NCI-H526 treated with DMSO at 0.1 percent for 48 hours (cell line): ENCODE measurements around the gene LDB2.

ENCODE experiments used
- DNase-seq: peaks from one replicate; lab custom pipeline; 2025; lab: John Stamatoyannopoulos, UW

The LDB2 gene

GRCh38 chr4:16685536-16685935 is 212.9 kb downstream of the LDB2 start:
- no peak for DNase-seq

GRCh38 chr4:16684935-16685334 is 213.5 kb downstream of the LDB2 start:
- DNase-seq: no peak

GRCh38 chr4:16684097-16684496 is 214.3 kb downstream of the LDB2 start:
- DNase-seq: no peak

GRCh38 chr4:16682975-16683374 is 215.5 kb downstream of the LDB2 start:
- no peak for DNase-seq

GRCh38 chr4:16677001-16677944 is 221.2 kb downstream of the LDB2 start:
- DNase-seq: no peak

GRCh38 chr4:16676230-16676770 is 222.1 kb downstream of the LDB2 start:
- DNase-seq: no peak

- no peak for DNase-seq
Measured at GRCh38 chr4:16674082-16674481, 224.4 kb downstream of the LDB2 start.

GRCh38 chr4:16672421-16672820 is 226.0 kb downstream of the LDB2 start:
- DNase-seq: no peak

GRCh38 chr4:16671741-16672140 is 226.7 kb downstream of the LDB2 start:
- DNase-seq: no peak

- no peak for DNase-seq
Measured at GRCh38 chr4:16670727-16671126, 227.7 kb downstream of the LDB2 start.

GRCh38 chr4:16669036-16669435 is 229.4 kb downstream of the LDB2 start:
- DNase-seq: no peak

- no peak for DNase-seq
Measured at GRCh38 chr4:16668488-16668887, 230.0 kb downstream of the LDB2 start.

- no peak for DNase-seq
Measured at GRCh38 chr4:16667464-16667863, 231.0 kb downstream of the LDB2 start.

GRCh38 chr4:16665942-16666551 is 232.4 kb downstream of the LDB2 start:
- DNase-seq: no peak

- DNase-seq: no peak
Measured at GRCh38 chr4:16663732-16664131, 234.7 kb downstream of the LDB2 start.

- DNase-seq: no peak
Measured at GRCh38 chr4:16663307-16663706, 235.1 kb downstream of the LDB2 start.

GRCh38 chr4:16661813-16662212 is 236.6 kb downstream of the LDB2 start:
- DNase-seq: no peak

GRCh38 chr4:16660656-16661055 is 237.8 kb downstream of the LDB2 start:
- DNase-seq: no peak

GRCh38 chr4:16659694-16660093 is 238.8 kb downstream of the LDB2 start:
- no peak for DNase-seq

- no peak for DNase-seq
Measured at GRCh38 chr4:16659079-16659478, 239.4 kb downstream of the LDB2 start.

GRCh38 chr4:16658183-16658582 is 240.3 kb downstream of the LDB2 start:
- no peak for DNase-seq

GRCh38 chr4:16655111-16655510 is 243.3 kb downstream of the LDB2 start:
- DNase-seq: no peak

- DNase-seq: no peak
Measured at GRCh38 chr4:16652732-16653305, 245.6 kb downstream of the LDB2 start.
